Left ventricle myocardium inferior (tissue), 1 donor: ENCODE results near the gene NOLC1. TPM values are rescaled to one million over a fixed set of nuclear protein-coding genes. Genes with fewer than 3 reads are reported as not detected.

Source experiments
- DNase-seq: peaks from one replicate; pipeline ENCODE4 v3.0.0-alpha.2; 2020
- H3K27ac ChIP-seq: fragments of 200-600 bp; replicated peaks from 2 replicates; pipeline ENCODE4 v1.8.0; 2021
- H3K27me3 ChIP-seq: fragments of 200-600 bp; 2 replicates; pipeline ENCODE4 v1.8.0; 2021; ENCODE audit warnings: low read depth
- H3K36me3 ChIP-seq: fragments of 200-600 bp; 2 replicates; pipeline ENCODE4 v1.8.0; 2021
- H3K4me1 ChIP-seq: fragments of 200-600 bp; 2 replicates; pipeline ENCODE4 v1.8.0; 2021
- H3K4me3 ChIP-seq: fragments of 200-600 bp; 2 replicates; pipeline ENCODE4 v1.8.0; 2021; ENCODE audit warnings: mild to moderate bottlenecking, moderate library complexity
- H3K9me3 ChIP-seq: fragments of 200-600 bp; replicated peaks from 2 replicates; pipeline ENCODE4 v1.8.0; 2021
- CTCF ChIP-seq: fragments of 200-600 bp; IDR thresholded peaks from 2 replicates; pipeline ENCODE4 v1.8.0; 2021; ENCODE audit warnings: antibody characterized with exemption, mild to moderate bottlenecking, borderline replicate concordance
- intact Hi-C: fragments of 100-400 bp; cut with micrococcal nuclease; formaldehyde crosslinking; loops from one replicate; pipeline ENCODE4 v1.11.0; 2022
- total RNA-seq: library from RNA; stranded (reverse); fragmentation: NEBNext Ultra II Directional; extraction: Animal tissue kit (Norgen Biotek cat#: 25700); gene quantifications from one replicate; pipeline ENCODE4 v1.2.1, GENCODE V29; 2021
- donor health status: DM: no; HTN: yes; CAD: no; lungs with severe emphysema.

The NOLC1 gene
- total RNA-seq, 1 donor from 2014 or later, result 28.3 TPM

GRCh38 chr10:102167861-102168260, 15.7 kb downstream of the NOLC1 start:
- no peaks in the 10 kb centered on the region for H3K9me3 ChIP-seq
- peaks cover 6% of the 10 kb centered on the region for H3K4me1 ChIP-seq
- intact Hi-C loops, result loop anchor here (10.0 kb wide), 1 partner anchor 57 kb away; the partner anchor contains the start of gene ELOVL3
- no peak overlapping the region for H3K27ac ChIP-seq
- no peak for DNase-seq
- no peak overlapping the region for H3K4me3 ChIP-seq
- TF ChIP-seq CTCF, result no peak
- H3K36me3 ChIP-seq, result peaks cover 11% of the 10 kb centered on the region
- no peaks in the 10 kb centered on the region for H3K27me3 ChIP-seq

GRCh38 chr10:102170602-102171001, 18.4 kb downstream of the NOLC1 start:
- peaks cover 6% of the 10 kb centered on the region for H3K4me1 ChIP-seq
- intact Hi-C loops, result no loop called here
- no peaks in the 10 kb centered on the region for H3K36me3 ChIP-seq
- H3K27me3 ChIP-seq, result no peaks in the 10 kb centered on the region
- no peak for DNase-seq
- H3K9me3 ChIP-seq, result no peaks in the 10 kb centered on the region
- TF ChIP-seq CTCF, result no peak
- H3K4me3 ChIP-seq, result no peak overlapping the region
- H3K27ac ChIP-seq, result no peak overlapping the region

DNA sequence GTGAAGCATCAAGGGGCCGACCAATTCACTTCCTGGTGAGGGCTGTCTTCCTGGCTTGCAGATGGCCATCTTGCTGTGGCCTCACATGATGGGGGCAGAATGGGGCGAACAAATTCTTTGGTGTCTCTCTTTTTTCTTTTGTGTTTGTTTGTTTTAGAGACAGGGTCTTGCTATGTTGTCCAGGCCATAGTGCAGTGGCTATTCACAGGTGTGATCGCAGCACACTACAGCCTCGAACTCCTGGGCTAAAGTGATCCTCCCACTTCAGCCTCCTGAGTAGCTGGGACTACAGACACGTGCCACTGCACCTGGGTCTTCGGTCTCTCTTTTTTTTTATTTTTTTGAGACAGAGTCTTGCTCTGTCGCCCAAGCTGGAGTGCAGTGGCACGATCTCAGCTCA, 20.1 kb downstream of the NOLC1 start:
- H3K4me1 ChIP-seq, result peaks cover 6% of the 10 kb centered on the region
- no peak overlapping the region for H3K4me3 ChIP-seq
- H3K9me3 ChIP-seq, result no peaks in the 10 kb centered on the region
- no peak overlapping the region for H3K27ac ChIP-seq
- H3K36me3 ChIP-seq, result no peaks in the 10 kb centered on the region
- TF ChIP-seq CTCF, result no peak
- intact Hi-C loops, result no loop called here
- H3K27me3 ChIP-seq, result peaks cover 8% of the 10 kb centered on the region
- DNase-seq, result no peak

DNA sequence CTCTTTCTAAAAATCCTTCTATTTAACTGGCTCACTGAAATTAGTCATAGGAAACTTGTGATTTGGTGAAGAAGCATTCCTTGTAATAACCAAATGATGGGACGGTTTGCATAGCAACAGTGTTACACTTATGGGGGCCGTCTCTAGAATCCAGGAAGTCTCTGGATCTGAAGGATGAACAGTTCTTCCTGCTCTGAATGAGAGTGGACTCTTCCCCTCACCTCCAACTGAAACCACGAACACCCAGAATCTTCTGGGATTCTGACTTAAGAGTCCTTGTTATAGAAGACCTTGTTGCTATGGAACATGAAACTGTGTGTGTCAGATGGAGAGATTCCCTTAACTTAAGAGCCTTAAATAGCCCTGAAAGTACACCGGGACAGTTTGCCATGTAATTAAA, 23.2 kb downstream of the NOLC1 start:
- peaks cover 33% of the 10 kb centered on the region for H3K27me3 ChIP-seq
- DNase-seq, result no peak
- H3K36me3 ChIP-seq, result no peaks in the 10 kb centered on the region
- TF ChIP-seq CTCF, result no peak
- intact Hi-C loops, result no loop called here
- no peaks in the 10 kb centered on the region for H3K9me3 ChIP-seq
- H3K27ac ChIP-seq, result no peak overlapping the region
- H3K4me3 ChIP-seq, result no peak overlapping the region
- H3K4me1 ChIP-seq, result no peaks in the 10 kb centered on the region

DNA sequence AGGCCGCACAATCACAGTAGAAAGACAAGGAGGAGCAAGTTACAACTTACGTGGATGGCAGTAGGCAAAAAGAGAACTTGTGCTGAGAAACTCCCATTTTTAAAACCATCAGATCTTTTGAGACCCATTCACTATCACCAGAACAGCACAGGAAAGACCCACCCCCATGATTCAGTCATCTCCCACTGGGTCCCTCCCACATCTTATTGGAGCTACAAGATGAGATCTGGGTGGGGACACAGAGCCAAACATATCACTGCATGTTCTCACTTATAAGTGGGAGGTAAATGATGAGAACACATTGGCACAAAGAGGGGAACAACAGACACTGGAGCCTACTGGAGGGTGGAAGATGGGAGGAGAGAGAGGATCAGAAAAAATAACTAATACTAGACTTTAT, 32.4 kb downstream of the NOLC1 start:
- no peak overlapping the region for H3K27ac ChIP-seq
- no peaks in the 10 kb centered on the region for H3K4me1 ChIP-seq
- no peaks in the 10 kb centered on the region for H3K36me3 ChIP-seq
- H3K9me3 ChIP-seq, result no peaks in the 10 kb centered on the region
- no peak overlapping the region for H3K4me3 ChIP-seq
- intact Hi-C loops, result no loop called here
- peaks cover 5% of the 10 kb centered on the region for H3K27me3 ChIP-seq
- DNase-seq, result no peak
- TF ChIP-seq CTCF, result no peak

- no peak for TF ChIP-seq CTCF
- no peaks in the 10 kb centered on the region for H3K9me3 ChIP-seq
- intact Hi-C loops, result no loop called here
Measured at GRCh38 chr10:102185272-102185671, 33.1 kb downstream of the NOLC1 start.

More at GRCh38 chr10:102185272-102185671, 33.1 kb downstream of the NOLC1 start:
- Histone ChIP-seq H3K4me3 (no peak overlapping the region), H3K36me3 (no peaks in the 10 kb centered on the region), H3K4me1 (no peaks in the 10 kb centered on the region), H3K27ac (no peak overlapping the region), H3K27me3 (no peaks in the 10 kb centered on the region)
- DNase-seq, result no peak
